Progenitor cell of endocrine pancreas (in vitro differentiated cells): Measurements from ENCODE around the gene LTBP3. TPM values are rescaled to one million over a fixed set of nuclear protein-coding genes. Genes with fewer than 3 reads are reported as not detected.
A peak's percentile ranks its signal among the peaks of the same experiment; 100 is the strongest.

Source experiments
- DNase-seq: peaks from one replicate; pipeline ENCODE4 v3.0.0; 2021; ENCODE audit warnings: low spot score; ENCODE audit not compliant: unreplicated experiment
- H3K27ac Mint-ChIP-seq: 2 replicates; pipeline ENCODE4 v1.8.0; 2021; ENCODE audit warnings: mild to moderate bottlenecking, moderate library complexity, mixed read lengths
- H3K27me3 Mint-ChIP-seq: 2 replicates; pipeline ENCODE4 v1.8.0; 2021; ENCODE audit warnings: mixed read lengths
- H3K36me3 Mint-ChIP-seq: 2 replicates; pipeline ENCODE4 v1.8.0; 2022; ENCODE audit warnings: mixed read lengths; ENCODE audit not compliant: insufficient read depth
- H3K4me1 Mint-ChIP-seq: 2 replicates; pipeline ENCODE4 v1.8.0; 2021; ENCODE audit warnings: low read depth, mixed read lengths
- H3K4me3 Mint-ChIP-seq: 2 replicates; pipeline ENCODE4 v1.8.0; 2021; ENCODE audit warnings: low read depth, mild to moderate bottlenecking, moderate library complexity, mixed read lengths
- H3K9me3 Mint-ChIP-seq: 2 replicates; pipeline ENCODE4 v1.8.0; 2021; ENCODE audit warnings: low read depth, mixed read lengths
- total RNA-seq: library from RNA; stranded (reverse); gene quantifications from 2 replicates; pipeline ENCODE4 v1.2.1, GENCODE V29; 2021
- TF ChIP-seq, protein P1 (sequence below): fragments of 200-600 bp; sonication (generic); IDR thresholded peaks from one replicate; pipeline ENCODE4 v1.5.0; 2021; ENCODE audit warnings: antibody characterized with exemption, mild to moderate bottlenecking; ENCODE audit not compliant: unreplicated experiment

Gene LTBP3
- total RNA-seq, 1 donor from 2014 or later: 55.3 TPM

DNA sequence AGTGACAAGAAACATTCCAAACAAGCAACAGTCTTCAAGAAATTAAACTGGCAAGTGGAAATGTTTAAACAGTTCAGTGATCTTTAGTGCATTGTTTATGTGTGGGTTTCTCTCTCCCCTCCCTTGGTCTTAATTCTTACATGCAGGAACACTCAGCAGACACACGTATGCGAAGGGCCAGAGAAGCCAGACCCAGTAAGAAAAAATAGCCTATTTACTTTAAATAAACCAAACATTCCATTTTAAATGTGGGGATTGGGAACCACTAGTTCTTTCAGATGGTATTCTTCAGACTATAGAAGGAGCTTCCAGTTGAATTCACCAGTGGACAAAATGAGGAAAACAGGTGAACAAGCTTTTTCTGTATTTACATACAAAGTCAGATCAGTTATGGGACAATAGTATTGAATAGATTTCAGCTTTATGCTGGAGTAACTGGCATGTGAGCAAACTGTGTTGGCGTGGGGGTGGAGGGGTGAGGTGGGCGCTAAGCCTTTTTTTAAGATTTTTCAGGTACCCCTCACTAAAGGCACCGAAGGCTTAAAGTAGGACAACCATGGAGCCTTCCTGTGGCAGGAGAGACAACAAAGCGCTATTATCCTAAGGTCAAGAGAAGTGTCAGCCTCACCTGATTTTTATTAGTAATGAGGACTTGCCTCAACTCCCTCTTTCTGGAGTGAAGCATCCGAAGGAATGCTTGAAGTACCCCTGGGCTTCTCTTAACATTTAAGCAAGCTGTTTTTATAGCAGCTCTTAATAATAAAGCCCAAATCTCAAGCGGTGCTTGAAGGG is 53.3 kb downstream of the LTBP3 start:
- peak overlapping the region; percentile 95 for H3K27ac Mint-ChIP-seq
- no peak overlapping the region for H3K4me3 Mint-ChIP-seq
- H3K36me3 Mint-ChIP-seq: peaks cover 30% of the 10 kb centered on the region
- no peaks in the 10 kb centered on the region for H3K27me3 Mint-ChIP-seq
- no peaks in the 10 kb centered on the region for H3K9me3 Mint-ChIP-seq
- peaks cover 29% of the 10 kb centered on the region for H3K4me1 Mint-ChIP-seq
- no peak for DNase-seq
- TF ChIP-seq, protein P1, sequence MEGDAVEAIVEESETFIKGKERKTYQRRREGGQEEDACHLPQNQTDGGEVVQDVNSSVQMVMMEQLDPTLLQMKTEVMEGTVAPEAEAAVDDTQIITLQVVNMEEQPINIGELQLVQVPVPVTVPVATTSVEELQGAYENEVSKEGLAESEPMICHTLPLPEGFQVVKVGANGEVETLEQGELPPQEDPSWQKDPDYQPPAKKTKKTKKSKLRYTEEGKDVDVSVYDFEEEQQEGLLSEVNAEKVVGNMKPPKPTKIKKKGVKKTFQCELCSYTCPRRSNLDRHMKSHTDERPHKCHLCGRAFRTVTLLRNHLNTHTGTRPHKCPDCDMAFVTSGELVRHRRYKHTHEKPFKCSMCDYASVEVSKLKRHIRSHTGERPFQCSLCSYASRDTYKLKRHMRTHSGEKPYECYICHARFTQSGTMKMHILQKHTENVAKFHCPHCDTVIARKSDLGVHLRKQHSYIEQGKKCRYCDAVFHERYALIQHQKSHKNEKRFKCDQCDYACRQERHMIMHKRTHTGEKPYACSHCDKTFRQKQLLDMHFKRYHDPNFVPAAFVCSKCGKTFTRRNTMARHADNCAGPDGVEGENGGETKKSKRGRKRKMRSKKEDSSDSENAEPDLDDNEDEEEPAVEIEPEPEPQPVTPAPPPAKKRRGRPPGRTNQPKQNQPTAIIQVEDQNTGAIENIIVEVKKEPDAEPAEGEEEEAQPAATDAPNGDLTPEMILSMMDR: no peak

- Mint-ChIP-seq H3K36me3 (peaks cover 30% of the 10 kb centered on the region), H3K4me3 (no peak overlapping the region), H3K27ac (peak overlapping the region; percentile 95), H3K4me1 (peaks cover 29% of the 10 kb centered on the region), H3K27me3 (no peaks in the 10 kb centered on the region), H3K9me3 (no peaks in the 10 kb centered on the region)
- no peak for DNase-seq
- TF ChIP-seq, protein P1: no peak
These were observed 54.0 kb downstream of the LTBP3 start for GRCh38 chr11:65503949-65504673.

GRCh38 chr11:65503368-65503948 is 54.7 kb downstream of the LTBP3 start:
- H3K4me3 Mint-ChIP-seq: no peak overlapping the region
- no peaks in the 10 kb centered on the region for H3K9me3 Mint-ChIP-seq
- H3K27me3 Mint-ChIP-seq: no peaks in the 10 kb centered on the region
- peak overlapping the region; percentile 95 for H3K27ac Mint-ChIP-seq
- no peak for DNase-seq
- TF ChIP-seq, protein P1: no peak
- peaks cover 30% of the 10 kb centered on the region for H3K36me3 Mint-ChIP-seq
- H3K4me1 Mint-ChIP-seq: peaks cover 29% of the 10 kb centered on the region

GRCh38 chr11:65502555-65503367 is 55.4 kb downstream of the LTBP3 start:
- no peak overlapping the region for H3K27ac Mint-ChIP-seq
- no peaks in the 10 kb centered on the region for H3K27me3 Mint-ChIP-seq
- H3K4me1 Mint-ChIP-seq: peaks cover 29% of the 10 kb centered on the region
- no peak for DNase-seq
- TF ChIP-seq, protein P1: no peak
- H3K9me3 Mint-ChIP-seq: no peaks in the 10 kb centered on the region
- no peak overlapping the region for H3K4me3 Mint-ChIP-seq
- H3K36me3 Mint-ChIP-seq: peaks cover 30% of the 10 kb centered on the region

DNA sequence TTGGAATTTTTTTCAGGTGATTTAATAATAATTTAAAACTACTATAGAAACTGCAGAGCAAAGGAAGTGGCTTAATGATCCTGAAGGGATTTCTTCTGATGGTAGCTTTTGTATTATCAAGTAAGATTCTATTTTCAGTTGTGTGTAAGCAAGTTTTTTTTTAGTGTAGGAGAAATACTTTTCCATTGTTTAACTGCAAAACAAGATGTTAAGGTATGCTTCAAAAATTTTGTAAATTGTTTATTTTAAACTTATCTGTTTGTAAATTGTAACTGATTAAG is 55.9 kb downstream of the LTBP3 start:
- no peak for DNase-seq
- no peak overlapping the region for H3K4me3 Mint-ChIP-seq
- no peaks in the 10 kb centered on the region for H3K9me3 Mint-ChIP-seq
- no peaks in the 10 kb centered on the region for H3K27me3 Mint-ChIP-seq
- TF ChIP-seq, protein P1: no peak
- peaks cover 30% of the 10 kb centered on the region for H3K36me3 Mint-ChIP-seq
- no peak overlapping the region for H3K27ac Mint-ChIP-seq
- peaks cover 25% of the 10 kb centered on the region for H3K4me1 Mint-ChIP-seq
